K562 (cell line): ENCODE measurements around the gene MBD6. TPM values are rescaled to one million over a fixed set of nuclear protein-coding genes. Genes with fewer than 3 reads are reported as not detected.

Experiments used
- BRF2 ChIP-seq: IDR thresholded peaks from 3 replicates; pipeline ENCODE4 v1.6.1; 2011; ENCODE audit warnings: borderline replicate concordance, mild to moderate bottlenecking; ENCODE audit not compliant: insufficient read length, insufficient read depth
- CREB5 ChIP-seq: fragments of 250-450 bp; sonication (Bioruptor Pico); IDR thresholded peaks from 2 replicates; pipeline ENCODE4 v1.5.0; 2020; ENCODE audit warnings: mild to moderate bottlenecking
- NCOR1 ChIP-seq: fragments of 450-650 bp; IDR thresholded peaks from 2 replicates; pipeline ENCODE4 v1.6.1; 2016; ENCODE audit warnings: mild to moderate bottlenecking, moderate library complexity
- POLR2AphosphoS2 ChIP-seq: IDR thresholded peaks from 2 replicates; pipeline ENCODE4 v1.6.1; 2012; ENCODE audit warnings: low read length, improper control_type of control experiment
- SMARCA5 ChIP-seq: fragments of 450-650 bp; IDR thresholded peaks from 2 replicates; pipeline ENCODE4 v1.6.1; 2016
- ZNF609 ChIP-seq: sonication (generic); formaldehyde crosslinking; IDR thresholded peaks from 2 replicates; pipeline ENCODE4 v1.8.1; 2023; ENCODE audit warnings: missing genetic modification reagents, mild to moderate bottlenecking, borderline replicate concordance
- polyA plus RNA-seq, 8 experiments: library from polyadenylated mRNA; depleted of rRNA in 4 of 8; stranded (reverse) in 5 of 8; unstranded in 3 of 8; fragments of >200 nt; fragmentation: Nextera tagmentation in 2 of 8; fragmentation: Illumina TruSeq in 1 of 8; extraction: Ambion mirVana in 2 of 8; extraction: Trizol in 1 of 8; gene quantifications; 2 replicates each; pipeline versions ENCODE4 v1.2.1 to v1.2.3, GENCODE V29; 2011 to 2014; ENCODE audit warnings: inconsistent platforms in 1 of 8, missing spikeins in 1 of 8
- total RNA-seq, 7 experiments: library from RNA; depleted of rRNA in 6 of 7; stranded (reverse); fragments of >200 nt in 6 of 7; fragmentation: Illumina TruSeq in 2 of 7; extraction: Trizol in 2 of 7; gene quantifications; 2 replicates each; pipeline versions ENCODE4 v1.2.1 to v1.2.3, GENCODE V29; 2011 to 2021; ENCODE audit warnings: low replicate concordance in 1 of 7

Gene MBD6
- total and polyA plus RNA-seq, 9 of the 15 experiments (the other 6 are each of a cell fraction or from before 2014, with no cell fraction given) = 2.0 to 54.8 (median 3.8) TPM

- TF ChIP-seq POLR2AphosphoS2 (peak; percentile 48; the same call in 1 of the 2 replicates), BRF2 (no peak), CREB5 (no peak), SMARCA5 (no peak), ZNF609 (CRISPR knock-in tag) (no peak), NCOR1 (no peak)
These were observed 7.9 kb downstream of the MBD6 start (continued) for GRCh38 chr12:57530396-57531142.
